PFSK-1 (cell line): ENCODE results near the gene DPCD.

Experiments
- FOXP2 ChIP-seq: optimal IDR thresholded peaks from 2 replicates; pipeline ENCODE3; 2011; ENCODE audit warnings: borderline replicate concordance, control low read depth, inconsistent platforms; ENCODE audit not compliant: insufficient read depth; ENCODE audit errors: extremely low read length, extremely low read depth
- POLR2AphosphoS5 ChIP-seq: IDR thresholded peaks from 2 replicates; pipeline ENCODE4 v1.6.1; 2012; ENCODE audit warnings: low read depth, mild to moderate bottlenecking, control low read depth, low read length, moderate library complexity
- REST ChIP-seq, 2 experiments: IDR thresholded peaks; 2 replicates each; pipeline versions ENCODE4 v1.6.1 to v1.8.0; 2011 to 2012; ENCODE audit warnings: low read depth in 2 of 2, low read length in 2 of 2, control low read depth in 1 of 2, inconsistent platforms in 1 of 2, mild to moderate bottlenecking in 1 of 2, moderate library complexity in 1 of 2; ENCODE audit not compliant: insufficient read depth in 1 of 2
- SIN3A ChIP-seq: IDR thresholded peaks from 2 replicates; pipeline ENCODE4 v1.6.1; 2012; ENCODE audit warnings: mild to moderate bottlenecking, low read length, moderate library complexity, borderline replicate concordance; ENCODE audit not compliant: insufficient read depth
- TAF1 ChIP-seq: IDR thresholded peaks from 2 replicates; pipeline ENCODE4 v1.6.1; 2012; ENCODE audit warnings: low read length, control low read depth, borderline replicate concordance; ENCODE audit not compliant: insufficient read depth

The DPCD gene

GRCh38 chr10:101580486-101581399, 7.4 kb upstream of the DPCD start:
- TF ChIP-seq FOXP2 (no peak), POLR2AphosphoS5 (no peak), SIN3A (no peak), TAF1 (no peak)

GRCh38 chr10:101585841-101586240, 2.3 kb upstream of the DPCD start:
- no peak for TF ChIP-seq FOXP2
- TF ChIP-seq REST (IDR thresholded peaks at IDR 0.05; ENCODE audit: insufficient read depth in 1 of 2, low read depth in 2 of 2, low read length in 2 of 2), result no peak
- no peak for TF ChIP-seq TAF1
- TF ChIP-seq POLR2AphosphoS5, result no peak
- no peak for TF ChIP-seq SIN3A

- TF ChIP-seq REST (IDR thresholded peaks at IDR 0.05; ENCODE audit: insufficient read depth in 1 of 2, low read depth in 2 of 2, low read length in 2 of 2), result no peak
- no peak for TF ChIP-seq TAF1
- TF ChIP-seq POLR2AphosphoS5, result no peak
- TF ChIP-seq FOXP2, result no peak
- no peak for TF ChIP-seq SIN3A
Observed at GRCh38 chr10:101588879-101589278, 758 bp downstream of the DPCD start.

- TF ChIP-seq REST (IDR thresholded peaks at IDR 0.05; ENCODE audit: insufficient read depth in 1 of 2, low read depth in 2 of 2, low read length in 2 of 2), result no peak
- TF ChIP-seq POLR2AphosphoS5, result no peak
- no peak for TF ChIP-seq TAF1
- TF ChIP-seq FOXP2, result no peak
- no peak for TF ChIP-seq SIN3A
Observed at GRCh38 chr10:101595591-101596433, 7.7 kb downstream of the DPCD start.

GRCh38 chr10:101597091-101597900, 9.2 kb downstream of the DPCD start:
- TF ChIP-seq TAF1 (no peak), REST (IDR thresholded peaks at IDR 0.05; ENCODE audit: insufficient read depth in 1 of 2, low read depth in 2 of 2, low read length in 2 of 2) (no peak), FOXP2 (no peak), POLR2AphosphoS5 (no peak), SIN3A (no peak)
